SK-N-SH (cell line): ENCODE measurements around the gene STARD3NL. TPM values are rescaled to one million over a fixed set of nuclear protein-coding genes. Genes with fewer than 3 reads are reported as not detected.

Experiments
- CTCF ChIA-PET: fragments of 300-600, 350-600 bp; formaldehyde crosslinking; extraction: SDS; loops from one replicate; lab custom pipeline; 2021; lab: Yijun Ruan, JAX
- POLR2A ChIA-PET: fragments of 350-600 bp; sonication (Branson Sonifier 250); formaldehyde crosslinking; extraction: SDS; loops from one replicate; lab custom pipeline; 2020; ENCODE audit warnings: antibody characterized with exemption, inconsistent platforms; lab: Yijun Ruan, JAX
- DNase-seq: peaks from one replicate; pipeline ENCODE4 v3.0.0; 2012
- H2AFZ ChIP-seq: fragments of 200-600 bp; sonication (generic); 2 replicates; pipeline ENCODE4 v1.8.1; 2016; ENCODE audit warnings: antibody characterized with exemption, mild to moderate bottlenecking, low read depth
- H3F3A ChIP-seq: fragments of 200-600 bp; sonication (generic); replicated peaks from 2 replicates; pipeline ENCODE3; 2016; ENCODE audit warnings: antibody characterized with exemption, mild to moderate bottlenecking; ENCODE audit not compliant: insufficient read depth
- H3K27ac ChIP-seq, 2 experiments: fragments of 200-500 bp in 1 of 2; fragments of 200-600 bp in 1 of 2; sonication (Bioruptor generic) in 1 of 2; sonication (generic), shearing (Covaris generic) in 1 of 2; 2 replicates each; pipeline versions ENCODE4 v1.5.1 to v1.6.1; 2014 to 2016; ENCODE audit warnings: low read depth in 2 of 2, inconsistent platforms in 1 of 2, low read length in 1 of 2, mild to moderate bottlenecking in 1 of 2, mixed read lengths in 1 of 2
- H3K27me3 ChIP-seq: fragments of 200-600 bp; sonication (generic), shearing (Covaris generic); 2 replicates; pipeline ENCODE4 v1.6.1; 2016; ENCODE audit warnings: mixed run types; ENCODE audit not compliant: insufficient read depth
- H3K36me3 ChIP-seq, 2 experiments: fragments of 200-500 bp in 1 of 2; fragments of 200-600 bp in 1 of 2; sonication (Bioruptor generic) in 1 of 2; sonication (generic) in 1 of 2; replicated peaks in 1 of 2; 2 replicates each; pipeline versions ENCODE3 to v1.5.1; 2014 to 2016; ENCODE audit warnings: low read length in 1 of 2, mild to moderate bottlenecking in 1 of 2; ENCODE audit not compliant: insufficient read depth in 2 of 2, control insufficient read depth in 1 of 2
- H3K4me1 ChIP-seq, 2 experiments: fragments of 200-500 bp in 1 of 2; fragments of 200-600 bp in 1 of 2; sonication (Bioruptor generic) in 1 of 2; sonication (generic), shearing (Covaris generic) in 1 of 2; 2 replicates each; pipeline versions ENCODE4 v1.5.1 to v1.6.1; 2014 to 2016; ENCODE audit warnings: low read depth in 1 of 2, low read length in 1 of 2, mixed run types in 1 of 2; ENCODE audit not compliant: insufficient read depth in 2 of 2, control insufficient read depth in 1 of 2
- H3K4me2 ChIP-seq: fragments of 200-600 bp; sonication (generic), shearing (Covaris generic); 2 replicates; pipeline ENCODE4 v1.6.1; 2017; ENCODE audit warnings: mixed run types
- H3K4me3 ChIP-seq, 2 experiments: fragments of 200-500 bp in 1 of 2; fragments of 200-600 bp in 1 of 2; sonication (Bioruptor generic) in 1 of 2; sonication (generic), shearing (Covaris generic) in 1 of 2; 2 replicates each; pipeline versions ENCODE4 v1.5.1 to v1.8.1; 2014 to 2016; ENCODE audit warnings: low read depth in 2 of 2, inconsistent platforms in 1 of 2, low read length in 1 of 2, mild to moderate bottlenecking in 1 of 2, mixed read lengths in 1 of 2, moderate library complexity in 1 of 2
- H3K79me2 ChIP-seq: fragments of 200-600 bp; sonication (generic); 2 replicates; pipeline ENCODE4 v1.8.1; 2017; ENCODE audit warnings: mild to moderate bottlenecking; ENCODE audit not compliant: insufficient read depth
- H3K9ac ChIP-seq: fragments of 200-600 bp; sonication (generic); 2 replicates; pipeline ENCODE4 v1.6.1; 2017; ENCODE audit warnings: mixed run types
- H3K9me2 ChIP-seq: fragments of 200-600 bp; sonication (generic); 2 replicates; pipeline ENCODE4 v1.6.1; 2017; ENCODE audit warnings: mixed run types
- H3K9me3 ChIP-seq: fragments of 200-600 bp; sonication (generic); 2 replicates; pipeline ENCODE4 v1.6.1; 2017; ENCODE audit warnings: mixed run types, mild to moderate bottlenecking, moderate library complexity
- H4K20me1 ChIP-seq: fragments of 200-600 bp; sonication (generic); 2 replicates; pipeline ENCODE4 v1.6.1; 2017; ENCODE audit warnings: mild to moderate bottlenecking, mixed run types; ENCODE audit not compliant: insufficient read depth
- CHD2 ChIP-seq: fragments of 150-350 bp; IDR thresholded peaks from 2 replicates; pipeline ENCODE4 v1.6.1; 2018; ENCODE audit warnings: low read length; ENCODE audit not compliant: partially characterized antibody
- CTCF ChIP-seq: fragments of 200-600 bp; sonication (generic); IDR thresholded peaks from 2 replicates; pipeline ENCODE4 v1.6.1; 2017; ENCODE audit warnings: antibody characterized with exemption, mild to moderate bottlenecking, moderate library complexity
- ELF1 ChIP-seq: IDR thresholded peaks from 2 replicates; pipeline ENCODE4 v1.4.0; 2012
- FOSL2 ChIP-seq: IDR thresholded peaks from 2 replicates; pipeline ENCODE4 v1.4.0; 2012; ENCODE audit warnings: low read depth, mild to moderate bottlenecking, moderate library complexity, borderline replicate concordance
- FOXJ3 ChIP-seq: sonication (generic); formaldehyde crosslinking; IDR thresholded peaks from 2 replicates; pipeline ENCODE4 v1.5.1; 2020; ENCODE audit warnings: mild to moderate bottlenecking, missing genetic modification reagents
- FOXM1 ChIP-seq: IDR thresholded peaks from 2 replicates; pipeline ENCODE4 v1.4.0; 2012; ENCODE audit warnings: low read depth, mild to moderate bottlenecking
- GABPA ChIP-seq: IDR thresholded peaks from 2 replicates; pipeline ENCODE4 v1.4.0; 2012; ENCODE audit warnings: low read depth, mild to moderate bottlenecking
- JUND ChIP-seq: IDR thresholded peaks from 2 replicates; pipeline ENCODE4 v1.4.0; 2012
- MAX ChIP-seq: IDR thresholded peaks from 2 replicates; pipeline ENCODE4 v1.4.0; 2012; ENCODE audit warnings: low read depth
- NFIC ChIP-seq: IDR thresholded peaks from 2 replicates; pipeline ENCODE4 v1.4.0; 2012; ENCODE audit warnings: borderline replicate concordance
- PBX3 ChIP-seq: IDR thresholded peaks from 2 replicates; pipeline ENCODE4; 2012
- RAD21 ChIP-seq: IDR thresholded peaks from 2 replicates; pipeline ENCODE4 v1.6.1; 2012; ENCODE audit warnings: mild to moderate bottlenecking, low read length
- REST ChIP-seq: IDR thresholded peaks from 2 replicates; pipeline ENCODE4 v1.6.1; 2012; ENCODE audit warnings: mild to moderate bottlenecking, low read depth, low read length, moderate library complexity
- RFX5 ChIP-seq: IDR thresholded peaks from 2 replicates; pipeline ENCODE4 v1.6.1; 2012; ENCODE audit warnings: mild to moderate bottlenecking, improper control_type of control experiment, low read length
- RXRA ChIP-seq: IDR thresholded peaks from 2 replicates; pipeline ENCODE4 v1.4.0; 2012; ENCODE audit warnings: low read depth, mild to moderate bottlenecking, borderline replicate concordance
- SIN3A ChIP-seq: IDR thresholded peaks from 2 replicates; pipeline ENCODE4 v1.6.1; 2012; ENCODE audit warnings: low read depth, mild to moderate bottlenecking, low read length, moderate library complexity, borderline replicate concordance
- TCF12 ChIP-seq: IDR thresholded peaks from 2 replicates; pipeline ENCODE4 v1.4.0; 2012
- TEAD4 ChIP-seq: IDR thresholded peaks from 2 replicates; pipeline ENCODE4 v1.4.0; 2012; ENCODE audit warnings: mild to moderate bottlenecking, borderline replicate concordance; ENCODE audit not compliant: insufficient read depth
- YY1 ChIP-seq: IDR thresholded peaks from 2 replicates; pipeline ENCODE4 v1.4.0; 2012; ENCODE audit warnings: low read depth, mild to moderate bottlenecking
- WGBS: methylation state at CpG from one replicate; pipeline ENCODE4 v1.1.6; 2017; ENCODE audit warnings: low lambda C conversion rate; 5-methylcytosine and 5-hydroxymethylcytosine counted together
- polyA plus RNA-seq, 3 experiments: library from polyadenylated mRNA; depleted of rRNA; stranded (reverse); fragments of >200 nt; gene quantifications; 2 replicates each; pipeline ENCODE4 v1.2.3, GENCODE V29; 2012

The STARD3NL gene
- polyA plus RNA-seq, 1 of the 3 experiments (the other 2 are of a cell fraction): 46.3 TPM

- WGBS: 75% methylated on average over 4 of the region's 4 CpGs
- POLR2A ChIA-PET: no interaction called here
- Histone ChIP-seq H2AFZ (no peak overlapping the region), H3K36me3 (peaks cover 20 to 30% of the 10 kb centered on the region in 2 experiments), H3K4me1 (peaks cover 10 to 44% of the 10 kb centered on the region in 2 experiments), H3F3A (peaks cover 12% of the 10 kb centered on the region), H3K4me3 (peak overlapping the region in 1 of 2 experiments; percentile 9; a peak in 1 of 4 replicates), H3K9me3 (peaks cover 7% of the 10 kb centered on the region), H4K20me1 (peaks cover 54% of the 10 kb centered on the region), H3K27ac (peak overlapping the region in 1 of 2 experiments; percentile 64; a peak in 2 of 4 replicates), H3K27me3 (no peaks in the 10 kb centered on the region), H3K4me2 (peak overlapping the region; percentile 50), H3K9ac (peak overlapping the region; percentile 12; the same call in 1 of the 2 replicates), H3K79me2 (peaks cover 97% of the 10 kb centered on the region), H3K9me2 (no peaks in the 10 kb centered on the region)
- no peak for DNase-seq
- CTCF ChIA-PET: interaction anchor here (1.0 to 2.2 kb wide), 5 partner anchors 9 to 182 kb away, joined by 3 to 11 read pairs (median 4); partner anchors contain the start of gene STARD3NL
- peak; percentile 77 for TF ChIP-seq FOSL2
- TF ChIP-seq MAX: peak; percentile 18; the same call in 1 of the 2 replicates
- no peak for TF ChIP-seq NFIC
- peak; percentile 32; the same call in 1 of the 2 replicates for TF ChIP-seq TEAD4
- peak; percentile 19 for TF ChIP-seq JUND
- TF ChIP-seq PBX3: peak; percentile 26; the same call in 1 of the 2 replicates
- TF ChIP-seq FOXJ3: no peak
- no peak for TF ChIP-seq CTCF
- TF ChIP-seq TCF12: peak; percentile 37; the same call in 1 of the 2 replicates
Observed at GRCh38 chr7:38186593-38187314, 8.7 kb downstream of the STARD3NL start.

- no peak for DNase-seq
- peaks cover 12% of the 10 kb centered on the region for H3F3A ChIP-seq
- peaks cover 97% of the 10 kb centered on the region for H3K79me2 ChIP-seq
- H3K4me3 ChIP-seq: no peak overlapping the region
- WGBS: 89% methylated on average over 7 of the region's 7 CpGs
- no peaks in the 10 kb centered on the region for H3K27me3 ChIP-seq
- H3K9me2 ChIP-seq: no peaks in the 10 kb centered on the region
- H2AFZ ChIP-seq: no peak overlapping the region
- H3K4me2 ChIP-seq: no peak overlapping the region
- no peak overlapping the region for H3K9ac ChIP-seq
- no peak overlapping the region for H3K27ac ChIP-seq
- POLR2A ChIA-PET: no interaction called here
- CTCF ChIA-PET: interaction anchor here (1.3 to 2.2 kb wide), 4 partner anchors 9 to 181 kb away, joined by 3 to 11 read pairs (median 6); no protein-coding TSS in a partner anchor
- H3K4me1 ChIP-seq: peaks cover 6 to 44% of the 10 kb centered on the region in 2 experiments
- peaks cover 55% of the 10 kb centered on the region for H4K20me1 ChIP-seq
- H3K9me3 ChIP-seq: peaks cover 12% of the 10 kb centered on the region
- H3K36me3 ChIP-seq: peaks cover 25 to 29% of the 10 kb centered on the region in 2 experiments
- TF ChIP-seq SIN3A (no peak), CHD2 (no peak), RXRA (no peak), MAX (no peak), ELF1 (no peak), YY1 (no peak), REST (no peak), GABPA (no peak), RFX5 (no peak), FOXM1 (no peak), RAD21 (no peak)
Observed at GRCh38 chr7:38187794-38188440, 9.9 kb downstream of the STARD3NL start.
